Esophagus squamous epithelium (tissue), 4 donors: Measurements from ENCODE around the gene ZBTB43.

Experiments
- CTCF ChIP-seq, 6 experiments: fragments of 450-650 bp in 4 of 6; fragments of 200-600 bp in 2 of 6; sonication (generic) in 2 of 6; IDR thresholded peaks; one replicate each; pipeline ENCODE4 v1.5.1; 2016 to 2019; ENCODE audit warnings: antibody characterized with exemption in 6 of 6, mild to moderate bottlenecking in 4 of 6, moderate library complexity in 4 of 6
- POLR2A ChIP-seq, 4 donors: fragments of 450-650 bp; IDR thresholded peaks; one replicate each; pipeline ENCODE4 v1.6.1; 2017; ENCODE audit warnings: antibody characterized with exemption in 4 of 4, mild to moderate bottlenecking in 4 of 4, moderate library complexity in 3 of 4

- no peak for TF ChIP-seq CTCF (IDR thresholded peaks at IDR 0.05)
- no peak for TF ChIP-seq POLR2A (IDR thresholded peaks at IDR 0.05)
Measured at GRCh38 chr9:126859111-126859510, 54.3 kb downstream of the ZBTB43 start.
